Posterior vena cava (tissue), 2 donors: ENCODE measurements around the gene TENM4. TPM values are rescaled to one million over a fixed set of nuclear protein-coding genes. Genes with fewer than 3 reads are reported as not detected.

Experiments
- DNase-seq: peaks from one replicate; pipeline ENCODE4 v3.0.0-alpha.2; 2020; ENCODE audit warnings: low spot score
- intact Hi-C, 2 donors: fragments of 100-400 bp; cut with DNase I; formaldehyde crosslinking; loops; one replicate each; pipeline versions ENCODE4 v1.14.1 to v1.14.2; 2022 to 2023
- total RNA-seq, 2 donors: library from RNA; stranded (reverse); fragmentation: NEBNext Ultra II Directional; extraction: Animal tissue kit (Norgen Biotek cat#: 25700); gene quantifications; one replicate each; pipeline ENCODE4 v1.2.1, GENCODE V29; 2021
- donor health status: DM: yes; HTN: yes; CAD: no.
- donor health status: DM: yes; HTN: yes; CAD: no.

The TENM4 gene
- total RNA-seq, 2 donors from 2014 or later, result 5.6 to 7.4 TPM

DNA sequence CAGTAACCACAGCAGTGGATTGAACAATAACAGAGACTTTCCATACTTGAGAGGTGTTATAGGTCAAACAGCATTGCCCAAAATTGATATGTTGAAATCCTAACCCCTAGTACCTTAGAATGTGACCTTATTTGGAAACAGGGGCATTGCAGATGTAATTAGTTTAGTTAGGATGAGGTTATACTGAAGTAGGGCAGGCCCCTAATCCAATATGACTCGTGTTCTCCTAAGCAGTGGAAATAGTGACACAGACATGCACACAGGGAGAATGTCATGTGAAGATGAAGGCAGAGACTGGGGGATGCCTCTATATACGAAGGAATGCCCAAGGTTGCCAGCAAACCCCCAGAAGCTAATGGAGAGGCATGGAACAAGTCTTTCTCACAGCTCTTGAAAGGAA lies 270.5 kb downstream of the TENM4 start:
- no peak for DNase-seq
- intact Hi-C loops, result no loop called here

DNA sequence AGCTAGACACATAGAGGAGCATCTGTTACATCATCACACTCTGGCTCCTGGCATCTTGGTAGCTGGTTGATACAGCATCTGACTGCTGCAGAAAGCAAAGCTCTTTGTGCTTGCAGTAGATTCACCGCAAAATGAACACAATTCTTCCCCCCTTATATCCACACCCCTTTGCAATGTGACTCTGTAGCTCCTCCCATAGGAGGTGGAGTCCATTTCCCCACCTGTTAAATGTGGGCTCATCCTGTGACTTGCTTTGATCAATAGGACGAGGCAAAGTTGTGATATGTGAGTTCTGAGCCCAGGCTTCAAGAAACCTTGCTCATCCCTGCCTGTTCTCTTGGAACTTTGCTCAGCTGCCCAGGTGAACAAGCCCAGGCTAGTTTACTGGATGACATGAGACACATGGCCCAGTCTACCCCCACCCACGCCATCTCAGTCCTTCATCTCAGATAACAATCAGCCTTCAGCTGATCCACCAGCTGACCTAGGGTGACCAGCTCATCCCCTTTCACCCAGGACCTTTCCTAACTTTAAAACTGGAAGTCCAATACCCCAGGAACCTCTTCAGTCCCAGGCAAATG lies 272.2 kb downstream of the TENM4 start:
- no peak for DNase-seq
- intact Hi-C loops, result no loop called here

DNA sequence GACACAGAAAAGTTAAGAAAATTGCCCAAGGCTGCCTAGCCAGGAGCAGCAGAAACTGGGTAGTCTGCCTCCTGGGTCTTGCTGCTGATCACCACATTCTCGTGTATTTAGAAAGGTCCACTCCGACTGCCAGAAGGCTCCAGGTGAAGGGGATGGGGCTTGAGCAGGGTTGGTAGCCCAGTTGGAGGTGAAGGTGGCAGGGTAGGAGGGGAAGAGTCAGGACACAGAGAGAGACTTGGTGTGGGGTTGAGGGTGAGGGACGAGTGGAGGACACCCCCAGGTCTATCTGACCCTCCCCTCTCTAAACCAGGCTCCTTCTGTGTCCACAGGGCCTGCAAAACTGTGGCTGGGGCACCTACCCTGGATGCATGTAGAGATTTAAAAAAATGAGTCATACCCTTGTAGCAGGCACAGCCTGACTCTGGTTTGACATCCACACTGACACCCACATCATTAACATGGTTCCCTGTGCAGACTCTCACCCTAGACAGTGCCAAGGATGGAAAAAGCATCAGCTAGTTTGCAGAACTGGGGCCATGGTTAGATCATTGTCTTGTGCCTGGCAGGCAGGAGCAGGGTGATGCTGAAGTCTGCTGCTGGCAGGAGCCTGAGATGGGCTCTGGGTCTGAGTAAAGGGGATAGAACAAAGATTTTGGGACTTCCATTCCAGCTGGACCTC lies 273.2 kb downstream of the TENM4 start:
- intact Hi-C loops, result no loop called here
- no peak for DNase-seq

DNA sequence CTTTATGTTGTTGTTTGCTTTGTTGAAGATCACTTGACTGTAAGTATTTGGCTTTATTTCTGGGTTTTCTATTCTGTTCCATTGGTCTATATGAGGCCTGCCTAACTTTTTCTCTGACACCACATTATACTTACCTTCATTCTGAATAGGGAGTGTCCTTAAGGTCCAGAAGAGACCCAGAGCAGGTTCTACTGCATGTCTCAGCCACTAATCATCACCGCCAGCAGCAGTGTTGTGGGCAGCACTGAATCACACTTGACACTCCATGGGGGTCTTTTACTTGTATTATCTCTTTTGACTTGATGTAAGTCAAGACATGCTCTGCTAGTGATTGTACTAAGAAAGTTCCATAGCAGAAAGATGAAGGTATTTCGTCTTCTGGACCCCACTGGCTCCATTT lies 274.9 kb downstream of the TENM4 start:
- no peak for DNase-seq
- intact Hi-C loops, result no loop called here

DNA sequence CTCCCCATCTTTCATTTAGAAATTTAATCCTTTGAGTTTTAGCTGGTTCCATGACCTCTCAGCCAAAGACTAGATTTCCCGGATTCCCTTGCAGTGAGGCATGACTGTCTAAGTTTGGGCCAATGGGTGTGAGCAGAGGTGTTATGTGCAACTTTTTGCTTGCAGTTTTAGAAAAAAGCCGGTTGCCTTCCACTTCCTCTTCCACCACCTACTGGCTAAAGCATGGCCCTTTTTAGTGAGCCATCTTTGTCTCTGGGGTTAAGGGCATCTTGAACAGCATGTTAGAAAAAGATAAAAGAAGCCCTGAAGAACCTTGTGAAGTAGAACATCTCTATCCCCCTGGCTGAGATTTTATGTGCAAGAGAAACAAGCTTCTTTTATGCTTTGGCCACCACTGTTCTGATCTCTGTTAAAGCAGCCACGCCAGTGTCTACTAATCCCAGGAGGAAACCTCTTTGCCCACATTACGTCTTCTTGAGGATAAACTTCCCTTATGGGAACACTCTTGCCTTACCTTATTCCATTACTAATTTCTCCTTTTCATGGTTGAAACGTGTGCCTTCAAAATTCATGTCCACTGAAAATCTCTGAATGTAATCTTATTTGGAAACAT lies 279.9 kb downstream of the TENM4 start:
- DNase-seq, result no peak
- intact Hi-C loops, result no loop called here

DNA sequence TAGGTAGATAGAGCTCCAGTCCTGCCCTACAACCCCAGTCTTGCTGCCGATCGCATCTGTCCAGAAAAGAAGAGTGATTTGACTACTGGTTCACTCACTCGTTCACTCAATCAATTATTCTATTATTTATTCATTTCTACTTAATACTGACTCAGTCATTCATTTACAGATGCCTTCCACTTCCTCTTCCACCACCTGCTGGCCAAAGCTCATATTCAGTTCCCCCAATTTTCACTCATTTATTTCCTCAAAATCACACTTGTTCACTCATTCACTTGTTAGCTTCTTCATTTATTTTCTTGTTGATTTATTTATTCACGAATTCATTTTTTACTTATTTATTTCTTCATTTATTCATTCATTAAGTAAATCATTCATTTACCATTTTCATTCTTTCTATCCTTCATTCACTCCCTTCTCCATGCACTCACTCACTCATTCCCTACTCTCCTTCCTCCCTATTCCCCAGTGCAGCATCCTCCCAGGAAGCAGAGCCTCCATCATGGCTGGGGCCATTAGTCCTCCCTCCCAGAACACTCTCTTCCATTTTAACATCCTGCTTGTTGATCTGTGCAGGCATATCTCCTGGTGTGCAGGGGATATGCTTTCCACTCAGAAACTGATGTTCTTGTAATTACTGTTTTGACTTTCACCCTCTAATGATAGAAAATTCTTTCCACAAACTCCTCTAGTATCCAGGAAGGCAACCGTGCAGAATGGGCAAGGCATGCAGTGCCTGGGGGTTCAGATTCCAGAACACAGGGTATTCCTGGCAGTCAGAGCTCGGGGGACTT lies 281.0 kb downstream of the TENM4 start:
- intact Hi-C loops, result no loop called here

DNA sequence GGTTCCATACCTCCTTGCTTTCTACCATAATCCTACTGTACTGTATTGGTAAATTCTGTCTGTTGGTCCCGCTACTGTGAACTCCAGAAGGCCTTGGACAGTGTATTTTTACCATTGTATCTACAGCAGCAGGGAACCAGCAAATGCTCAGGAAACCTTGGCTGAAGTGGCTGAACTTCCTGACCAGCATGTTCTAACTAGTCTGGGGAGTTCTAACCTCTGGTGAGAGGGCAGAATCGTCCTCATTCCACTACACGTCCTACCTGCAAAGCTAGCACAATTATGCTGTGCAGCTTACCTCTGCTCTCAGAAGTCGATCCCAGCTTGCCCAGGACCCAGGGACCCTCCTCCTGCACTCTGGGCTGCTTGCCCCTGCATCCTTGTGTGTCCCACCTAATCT lies 283.1 kb downstream of the TENM4 start:
- intact Hi-C loops, result no loop called here
- no peak for DNase-seq

More for the DNA sequence above, 281.0 kb downstream of the TENM4 start:
- DNase-seq, result no peak

DNA sequence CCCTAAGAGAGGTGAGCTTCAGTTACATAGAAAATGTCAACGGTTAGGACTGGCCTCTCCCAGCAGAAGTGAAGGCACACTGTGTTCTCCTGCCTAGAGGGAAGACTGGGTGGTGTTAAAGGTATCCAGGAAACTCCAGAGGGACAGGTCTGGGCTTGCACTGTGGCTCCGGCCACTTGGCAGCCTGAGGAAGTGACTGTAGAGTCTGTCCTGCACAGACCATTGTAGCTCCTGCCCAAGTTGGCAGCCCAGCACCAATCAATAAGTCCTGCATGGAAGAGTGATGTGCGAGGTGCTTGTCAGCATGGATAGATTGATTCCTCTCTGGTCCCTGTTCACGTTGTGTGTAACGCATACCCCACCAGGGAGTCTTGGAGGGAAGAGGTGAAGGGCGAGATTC lies 284.8 kb downstream of the TENM4 start:
- intact Hi-C loops, result no loop called here
- DNase-seq, result no peak

DNA sequence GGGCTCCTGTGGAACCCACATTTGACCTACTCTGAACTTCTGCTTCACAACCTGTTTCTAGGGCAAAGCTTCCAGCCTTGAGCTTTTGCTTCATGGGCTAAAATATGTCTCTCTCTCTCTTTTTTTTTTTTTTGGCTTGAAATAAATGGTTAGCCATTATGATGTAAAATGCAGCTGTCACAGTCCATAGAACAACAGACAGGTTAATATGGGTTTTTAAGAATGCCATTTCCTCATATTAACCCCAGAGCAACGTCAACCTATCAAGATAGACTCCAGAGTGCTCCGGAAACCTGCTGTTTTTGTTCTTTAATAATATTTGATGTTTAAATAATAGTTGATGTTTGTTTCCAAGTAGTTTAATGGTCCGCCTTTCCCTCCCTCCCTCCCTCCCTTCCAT lies 285.6 kb downstream of the TENM4 start:
- intact Hi-C loops, result no loop called here
- no peak for DNase-seq

DNA sequence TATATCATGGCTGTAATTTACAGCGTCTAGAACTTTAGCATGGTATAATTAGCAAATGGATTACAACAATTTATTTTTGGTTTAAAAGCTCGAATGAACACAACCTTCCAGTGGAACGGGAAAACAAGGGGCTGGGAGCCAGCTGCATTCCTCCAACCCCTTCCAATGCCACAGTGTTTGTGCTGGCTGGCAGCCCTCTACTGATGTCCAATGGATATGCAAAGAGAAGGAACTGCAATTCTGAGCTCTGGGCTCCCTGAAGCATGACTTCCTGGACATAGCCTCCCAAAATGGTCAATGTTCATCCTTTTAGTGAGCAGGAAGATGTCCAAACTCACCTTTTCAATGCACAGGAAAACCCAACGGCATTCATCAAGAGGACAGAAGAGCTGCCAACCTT lies 288.3 kb downstream of the TENM4 start:
- DNase-seq, result no peak
- intact Hi-C loops, result no loop called here

DNA sequence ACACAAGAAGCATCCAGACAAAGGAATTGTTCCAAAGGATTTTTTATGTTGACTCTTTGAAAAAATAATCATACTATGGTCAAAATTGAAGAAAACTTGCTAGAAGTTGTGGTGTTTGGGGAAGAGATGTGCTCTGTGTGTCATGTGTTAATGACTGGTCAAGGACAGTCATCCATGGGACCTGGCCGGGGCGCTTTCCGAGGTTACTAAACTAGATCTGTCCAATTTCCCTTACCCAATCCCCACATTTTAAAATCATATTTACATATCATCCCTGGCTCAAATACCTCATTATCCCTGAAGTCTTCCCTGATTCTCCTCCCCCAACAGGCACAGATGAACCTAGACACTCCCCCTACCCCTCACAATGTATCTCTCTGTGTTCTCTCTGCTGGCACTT lies 289.4 kb downstream of the TENM4 start:
- DNase-seq, result no peak
- intact Hi-C loops, result no loop called here

DNA sequence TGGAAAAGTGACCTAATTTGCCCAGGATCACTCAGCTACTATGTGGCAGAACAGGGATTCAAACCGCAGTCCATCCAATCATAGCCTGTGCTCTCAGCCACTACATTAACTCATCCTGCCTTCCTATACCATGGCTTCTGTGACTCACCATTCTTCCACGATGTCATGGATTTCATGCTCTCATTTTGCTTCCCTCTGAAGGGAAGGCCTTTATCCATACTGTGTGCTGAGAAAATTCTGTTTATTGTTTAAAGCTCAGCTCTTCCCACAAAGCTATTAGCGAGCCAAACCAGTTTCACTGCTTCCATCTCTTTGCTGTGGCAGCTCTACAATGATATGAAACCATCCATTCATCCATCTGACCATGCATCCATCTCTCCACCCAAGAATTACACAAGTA lies 289.9 kb downstream of the TENM4 start:
- intact Hi-C loops, result no loop called here
- DNase-seq, result no peak

DNA sequence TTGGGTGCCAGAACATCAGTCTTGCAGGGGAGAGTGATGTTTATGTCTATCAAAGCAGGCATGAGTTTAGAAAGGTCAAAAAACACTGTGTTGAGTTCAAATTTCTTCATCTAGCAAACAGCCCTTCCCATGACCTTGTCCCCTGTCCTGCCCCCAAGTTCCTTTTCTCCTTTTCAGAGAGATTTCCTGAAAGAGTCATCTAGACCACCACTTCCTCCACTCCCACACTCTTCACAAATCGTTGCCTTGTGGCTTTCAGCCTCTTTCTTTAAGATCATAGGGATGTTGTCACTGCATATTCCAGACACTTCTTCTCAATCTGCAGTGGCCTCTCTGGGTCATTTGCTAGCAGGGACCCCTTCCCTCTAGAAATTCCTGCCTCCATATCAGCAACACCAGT lies 290.5 kb downstream of the TENM4 start:
- intact Hi-C loops, result no loop called here

DNA sequence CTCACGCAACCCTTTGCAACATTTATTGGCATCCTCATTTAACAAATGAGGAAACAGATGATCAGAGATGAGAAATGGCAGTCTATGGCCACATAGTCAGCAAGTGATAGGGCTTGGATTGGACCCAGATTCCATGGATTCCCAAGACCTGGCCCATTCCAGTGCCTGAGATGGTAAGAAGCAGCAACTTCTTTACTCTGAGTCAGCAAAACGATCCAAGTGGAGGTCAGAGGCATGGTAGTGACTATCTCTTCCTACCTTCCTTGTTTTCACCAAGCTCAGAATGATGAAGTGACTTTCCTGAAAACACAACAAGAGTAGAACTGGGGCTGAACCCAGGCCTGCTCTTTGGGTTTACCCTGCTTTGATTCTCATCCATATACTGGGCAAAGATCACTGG lies 293.1 kb downstream of the TENM4 start:
- intact Hi-C loops, result no loop called here
- DNase-seq, result no peak

More for the DNA sequence above, 290.5 kb downstream of the TENM4 start:
- DNase-seq, result no peak

DNA sequence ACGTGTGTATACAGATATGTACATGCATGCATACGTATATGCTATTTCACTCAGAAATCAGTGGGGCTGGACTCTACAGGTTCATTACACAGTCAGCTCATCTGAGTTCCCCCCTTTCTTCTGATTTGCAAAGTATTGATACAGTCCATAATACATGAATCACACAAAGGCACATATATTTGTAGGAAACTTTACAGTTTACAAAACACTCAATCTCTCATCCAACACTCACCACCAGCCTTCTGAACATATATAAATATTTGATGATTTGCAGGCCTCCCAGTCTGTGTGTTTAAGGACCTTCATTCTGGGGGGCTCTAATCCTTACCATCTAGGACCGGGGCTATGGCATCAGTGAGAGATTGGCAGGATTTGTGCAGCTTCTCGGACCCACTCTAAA lies 293.8 kb downstream of the TENM4 start:
- DNase-seq, result no peak
- intact Hi-C loops, result no loop called here

DNA sequence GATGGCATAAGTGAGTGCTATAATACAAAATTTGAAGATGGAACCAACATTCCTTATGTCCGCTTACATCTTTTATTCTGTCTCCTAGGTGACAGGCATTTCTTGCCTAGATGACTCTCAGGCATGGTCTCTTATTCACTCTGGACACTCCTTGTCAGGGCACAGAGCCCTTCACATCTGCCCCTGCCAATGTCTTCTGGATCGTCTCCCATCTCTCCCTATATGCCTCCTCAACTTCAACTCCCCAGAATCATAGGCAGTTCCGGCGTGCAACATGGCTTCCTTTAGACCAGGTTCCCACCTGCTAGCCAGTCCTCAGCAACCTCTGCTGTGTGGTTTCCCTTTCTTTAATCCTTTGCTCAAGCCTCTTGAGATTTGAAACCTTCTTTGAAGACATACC lies 300.9 kb downstream of the TENM4 start:
- no peak for DNase-seq
- intact Hi-C loops, result no loop called here

DNA sequence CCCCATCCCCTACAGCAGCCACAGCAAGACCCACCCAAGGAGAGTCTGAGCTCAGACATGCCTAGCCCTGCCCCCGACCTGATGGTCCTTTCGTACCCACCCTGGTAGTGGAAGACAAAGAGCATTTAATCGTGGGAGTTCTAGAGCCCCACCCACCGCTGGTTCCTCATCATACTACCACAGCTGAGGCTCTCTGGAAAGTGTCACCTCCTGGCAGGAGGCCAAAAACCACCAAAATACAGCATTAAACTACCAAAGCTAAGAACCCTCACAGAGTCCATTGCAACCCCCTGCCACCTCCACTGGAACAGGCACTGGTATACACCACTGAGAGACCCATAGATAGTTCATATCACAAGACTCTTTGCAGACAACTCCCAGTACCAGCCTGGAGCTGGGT lies 311.1 kb downstream of the TENM4 start:
- no peak for DNase-seq

DNA sequence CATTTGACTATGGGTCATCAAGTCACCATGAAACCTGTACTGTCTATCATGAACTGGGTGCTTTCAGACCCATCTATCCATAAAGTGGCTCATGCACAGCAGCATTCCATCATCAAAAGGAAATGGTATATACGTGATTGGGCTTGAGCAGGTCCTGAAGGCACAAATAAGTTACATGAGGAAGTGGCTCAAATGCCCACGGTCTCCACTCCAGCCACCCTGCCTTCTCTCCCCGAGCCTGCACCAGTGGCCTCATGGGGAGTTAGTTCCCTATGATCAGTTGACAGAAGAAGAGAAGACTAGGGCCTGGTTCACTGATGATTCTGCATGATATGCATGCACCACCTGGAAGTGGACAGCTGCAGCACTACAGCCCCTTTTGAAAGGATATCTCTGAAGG lies 312.5 kb downstream of the TENM4 start:
- intact Hi-C loops, result no loop called here
- DNase-seq, result no peak

More for the DNA sequence above, 311.1 kb downstream of the TENM4 start:
- intact Hi-C loops, result no loop called here

DNA sequence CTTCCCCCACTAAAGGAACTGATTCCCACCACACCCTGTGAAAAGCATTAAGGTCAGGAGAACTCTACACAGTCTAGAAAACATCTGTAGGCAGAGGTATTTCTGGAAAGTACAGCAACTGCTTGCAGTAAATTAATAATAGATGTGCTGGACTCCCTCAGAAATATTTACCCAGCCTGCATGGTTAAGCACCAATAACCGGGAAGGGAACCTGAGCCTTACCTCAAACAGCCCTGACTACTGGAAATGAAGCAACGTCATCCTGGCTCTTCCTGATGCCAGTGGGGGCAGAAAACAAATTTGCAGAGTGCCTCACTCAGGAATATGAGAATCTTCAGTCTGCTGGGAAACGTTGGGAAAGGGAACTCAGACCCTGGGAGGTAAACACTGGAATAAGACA lies 318.1 kb downstream of the TENM4 start:
- intact Hi-C loops, result no loop called here
- no peak for DNase-seq

DNA sequence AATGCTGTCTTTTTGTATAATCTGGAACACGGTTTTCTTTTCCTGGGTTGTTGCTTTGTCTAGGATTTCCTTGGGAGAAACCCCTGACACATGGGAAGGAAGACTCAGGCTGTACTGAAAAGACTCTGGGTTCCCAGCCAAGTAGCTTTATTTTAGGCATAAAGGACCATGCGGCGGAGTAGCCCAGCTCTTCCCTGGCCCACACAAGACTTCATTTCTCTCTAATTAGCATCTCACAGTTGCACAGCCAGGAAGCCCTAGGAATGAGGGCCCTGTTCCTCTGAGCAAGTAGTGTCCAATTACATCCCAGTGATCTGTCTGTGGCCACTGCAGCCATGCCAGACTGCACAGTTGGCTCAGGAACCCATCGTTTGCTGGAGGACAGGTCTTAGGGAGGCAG lies 319.5 kb downstream of the TENM4 start:
- DNase-seq, result no peak
- intact Hi-C loops, result no loop called here
